ENCODE data around the gene ZNF335.

The ZNF335 gene, protein sequence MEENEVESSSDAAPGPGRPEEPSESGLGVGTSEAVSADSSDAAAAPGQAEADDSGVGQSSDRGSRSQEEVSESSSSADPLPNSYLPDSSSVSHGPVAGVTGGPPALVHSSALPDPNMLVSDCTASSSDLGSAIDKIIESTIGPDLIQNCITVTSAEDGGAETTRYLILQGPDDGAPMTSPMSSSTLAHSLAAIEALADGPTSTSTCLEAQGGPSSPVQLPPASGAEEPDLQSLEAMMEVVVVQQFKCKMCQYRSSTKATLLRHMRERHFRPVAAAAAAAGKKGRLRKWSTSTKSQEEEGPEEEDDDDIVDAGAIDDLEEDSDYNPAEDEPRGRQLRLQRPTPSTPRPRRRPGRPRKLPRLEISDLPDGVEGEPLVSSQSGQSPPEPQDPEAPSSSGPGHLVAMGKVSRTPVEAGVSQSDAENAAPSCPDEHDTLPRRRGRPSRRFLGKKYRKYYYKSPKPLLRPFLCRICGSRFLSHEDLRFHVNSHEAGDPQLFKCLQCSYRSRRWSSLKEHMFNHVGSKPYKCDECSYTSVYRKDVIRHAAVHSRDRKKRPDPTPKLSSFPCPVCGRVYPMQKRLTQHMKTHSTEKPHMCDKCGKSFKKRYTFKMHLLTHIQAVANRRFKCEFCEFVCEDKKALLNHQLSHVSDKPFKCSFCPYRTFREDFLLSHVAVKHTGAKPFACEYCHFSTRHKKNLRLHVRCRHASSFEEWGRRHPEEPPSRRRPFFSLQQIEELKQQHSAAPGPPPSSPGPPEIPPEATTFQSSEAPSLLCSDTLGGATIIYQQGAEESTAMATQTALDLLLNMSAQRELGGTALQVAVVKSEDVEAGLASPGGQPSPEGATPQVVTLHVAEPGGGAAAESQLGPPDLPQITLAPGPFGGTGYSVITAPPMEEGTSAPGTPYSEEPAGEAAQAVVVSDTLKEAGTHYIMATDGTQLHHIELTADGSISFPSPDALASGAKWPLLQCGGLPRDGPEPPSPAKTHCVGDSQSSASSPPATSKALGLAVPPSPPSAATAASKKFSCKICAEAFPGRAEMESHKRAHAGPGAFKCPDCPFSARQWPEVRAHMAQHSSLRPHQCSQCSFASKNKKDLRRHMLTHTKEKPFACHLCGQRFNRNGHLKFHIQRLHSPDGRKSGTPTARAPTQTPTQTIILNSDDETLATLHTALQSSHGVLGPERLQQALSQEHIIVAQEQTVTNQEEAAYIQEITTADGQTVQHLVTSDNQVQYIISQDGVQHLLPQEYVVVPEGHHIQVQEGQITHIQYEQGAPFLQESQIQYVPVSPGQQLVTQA (N-terminal part only)

DNA sequence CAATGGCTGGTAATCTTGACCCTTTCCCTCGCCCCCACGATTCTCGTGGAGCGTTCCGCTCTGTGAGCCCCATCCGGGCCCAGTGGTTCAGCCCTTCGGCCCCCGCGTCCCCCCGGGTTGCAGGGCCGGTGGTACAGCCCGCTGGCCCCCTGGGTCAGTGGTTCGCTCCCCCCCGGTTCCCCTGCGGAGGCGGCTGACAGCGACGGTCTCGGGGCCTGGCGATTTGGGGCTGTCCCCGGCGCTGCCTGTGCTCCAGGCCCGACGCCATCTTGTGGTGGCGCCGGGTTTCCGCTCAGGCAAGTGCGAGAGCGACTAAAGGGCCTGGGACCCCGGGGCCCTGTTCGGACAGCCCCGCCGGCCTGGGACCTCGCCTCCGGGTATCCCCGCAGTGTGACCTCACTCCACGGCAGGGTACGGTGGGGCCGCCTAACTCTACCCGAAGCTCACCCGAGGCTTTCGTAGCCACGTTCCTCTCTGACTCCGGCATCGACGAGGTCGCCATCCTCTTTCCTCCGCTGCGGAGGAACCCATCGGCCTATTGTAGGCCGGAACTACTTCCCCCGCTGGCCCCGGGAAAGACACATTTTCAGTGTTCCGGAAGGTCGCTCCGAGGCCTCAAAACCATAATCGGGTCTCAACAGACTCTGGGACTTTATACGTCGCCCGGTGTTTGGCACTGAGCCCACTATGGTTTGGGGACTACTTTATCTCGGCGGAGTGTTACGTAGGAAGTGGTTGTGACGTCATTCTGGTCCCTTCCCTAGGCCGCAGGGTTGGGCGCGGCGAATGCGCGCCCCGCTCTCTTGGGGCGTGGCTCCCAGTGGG, at the start of gene ZNF335:
Gene ZNF335, minus strand, starts transcription at position 529 of the 825 bp plus-strand sequence. CDS start 793 bp downstream, outside the sequence.
- peak; percentile 98 for DNase-seq (ENCODE audit: low read depth)
- Histone ChIP-seq H3K27me3 (replicated peaks; ENCODE audit: control insufficient read depth, insufficient read depth, low read length) (no peaks in the 10 kb centered on the region), H3K9ac (ENCODE audit: low read length) (peak within 1 kb of the TSS; percentile 98), H3K9me3 (ENCODE audit: control insufficient read depth, low read length) (no peaks in the 10 kb centered on the region), H3K4me3 (ENCODE audit: low read length) (peak within 1 kb of the TSS; percentile 93), H3K36me3 (ENCODE audit: control insufficient read depth, insufficient read depth, low read length, severe bottlenecking) (peaks cover 17% of the 10 kb centered on the region), H3K4me1 (ENCODE audit: control insufficient read depth, insufficient read depth, low read length) (peaks cover 35% of the 10 kb centered on the region)

DNA sequence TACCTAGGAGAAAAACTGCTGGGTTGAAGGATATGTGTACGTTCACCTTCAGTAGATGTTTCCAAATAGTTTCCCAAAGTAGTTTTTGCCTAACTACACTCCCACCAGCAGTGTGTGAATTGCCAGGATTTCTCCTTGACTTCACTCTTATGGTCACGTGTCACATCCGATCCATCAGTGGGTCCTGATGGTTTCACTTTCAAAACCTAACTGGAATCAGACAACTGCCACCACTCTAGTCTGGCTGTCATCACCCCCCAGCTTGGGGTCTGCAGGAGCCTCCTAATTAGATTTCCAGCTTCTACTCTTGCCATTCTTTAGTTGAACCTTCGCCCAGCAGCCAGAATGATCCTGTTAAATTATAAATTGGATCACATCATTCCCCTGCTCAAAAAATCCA, 48.6 kb upstream of the ZNF335 start:
- H3K4me1 ChIP-seq (ENCODE audit: control insufficient read depth, insufficient read depth, low read length): no peaks in the 10 kb centered on the region
- H3K9ac ChIP-seq (ENCODE audit: low read length): no peak overlapping the region
- H3K27me3 ChIP-seq (replicated peaks; ENCODE audit: control insufficient read depth, insufficient read depth, low read length): peaks cover 66% of the 10 kb centered on the region
- H3K4me3 ChIP-seq (ENCODE audit: low read length): no peak overlapping the region
- no peaks in the 10 kb centered on the region for H3K9me3 ChIP-seq (ENCODE audit: control insufficient read depth, low read length)
- no peak for DNase-seq (ENCODE audit: low read depth)
- no peaks in the 10 kb centered on the region for H3K36me3 ChIP-seq (ENCODE audit: control insufficient read depth, insufficient read depth, low read length, severe bottlenecking)

DNA sequence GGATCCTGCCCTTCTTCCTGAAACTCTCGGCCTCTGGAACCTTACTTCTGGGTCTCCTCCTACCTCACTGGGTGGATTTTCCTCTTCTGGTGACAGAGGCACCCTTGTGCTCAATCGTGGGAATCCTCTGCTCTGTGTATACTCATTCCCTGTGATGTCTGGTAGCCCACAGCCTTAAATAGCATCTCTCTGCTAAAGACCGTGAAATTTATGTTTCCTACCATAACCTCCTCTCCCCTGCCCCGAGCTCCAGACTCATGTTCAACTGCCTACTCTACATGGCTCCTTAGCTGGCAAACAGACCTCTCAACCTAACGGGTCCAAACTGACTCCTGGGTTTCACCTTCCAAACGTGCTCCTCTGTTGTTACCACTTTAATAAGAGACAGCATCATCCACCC, 46.6 kb upstream of the ZNF335 start:
- no peak for DNase-seq (ENCODE audit: low read depth)
- Histone ChIP-seq H3K36me3 (ENCODE audit: control insufficient read depth, insufficient read depth, low read length, severe bottlenecking) (no peaks in the 10 kb centered on the region), H3K9ac (ENCODE audit: low read length) (no peak overlapping the region), H3K27me3 (replicated peaks; ENCODE audit: control insufficient read depth, insufficient read depth, low read length) (peaks cover 61% of the 10 kb centered on the region), H3K4me1 (ENCODE audit: control insufficient read depth, insufficient read depth, low read length) (no peaks in the 10 kb centered on the region), H3K4me3 (ENCODE audit: low read length) (no peak overlapping the region), H3K9me3 (ENCODE audit: control insufficient read depth, low read length) (no peaks in the 10 kb centered on the region)

DNA sequence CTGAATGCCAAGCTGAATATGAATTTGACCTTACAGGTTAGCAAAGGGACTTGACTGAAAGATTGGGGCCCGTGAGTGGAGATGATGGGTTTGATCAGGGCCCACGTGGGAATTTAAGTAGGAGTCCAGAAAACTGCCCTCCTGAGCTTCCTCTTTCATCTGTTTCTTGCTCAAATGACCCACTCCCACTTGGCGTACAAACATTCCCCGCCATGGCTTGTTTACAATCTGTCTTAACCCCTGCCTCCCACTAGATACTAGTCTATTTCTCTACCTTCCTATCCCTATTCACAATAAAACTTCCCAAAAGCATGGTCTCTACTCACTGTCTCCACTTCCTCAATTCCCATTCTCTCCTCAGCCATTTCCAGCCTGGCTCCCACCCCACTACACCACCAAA, 46.1 kb upstream of the ZNF335 start:
- no peak overlapping the region for H3K4me3 ChIP-seq (ENCODE audit: low read length)
- peaks cover 61% of the 10 kb centered on the region for H3K27me3 ChIP-seq (replicated peaks; ENCODE audit: control insufficient read depth, insufficient read depth, low read length)
- no peak for DNase-seq (ENCODE audit: low read depth)
- H3K4me1 ChIP-seq (ENCODE audit: control insufficient read depth, insufficient read depth, low read length): no peaks in the 10 kb centered on the region
- H3K36me3 ChIP-seq (ENCODE audit: control insufficient read depth, insufficient read depth, low read length, severe bottlenecking): no peaks in the 10 kb centered on the region
- H3K9ac ChIP-seq (ENCODE audit: low read length): no peak overlapping the region
- no peaks in the 10 kb centered on the region for H3K9me3 ChIP-seq (ENCODE audit: control insufficient read depth, low read length)

DNA sequence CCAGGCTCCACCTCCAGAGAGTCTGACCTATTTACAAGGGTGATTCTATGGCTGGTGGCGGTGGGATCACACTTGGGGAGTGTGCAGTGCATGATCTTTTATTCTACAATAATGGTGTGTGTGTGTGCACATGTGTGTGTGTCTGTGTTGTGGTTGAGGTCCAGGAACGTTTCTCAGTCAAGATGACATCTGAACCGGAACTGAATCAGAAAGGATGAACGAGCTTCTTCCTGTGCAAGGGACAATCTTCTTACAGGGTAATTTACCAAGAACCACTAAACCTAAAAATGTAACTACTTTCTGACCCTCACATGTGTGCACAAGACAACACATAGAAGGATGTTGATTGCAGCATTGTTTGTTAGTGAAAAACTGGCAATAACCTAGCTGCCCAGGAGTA, 45.3 kb upstream of the ZNF335 start:
- Histone ChIP-seq H3K4me3 (ENCODE audit: low read length) (no peak overlapping the region), H3K27me3 (replicated peaks; ENCODE audit: control insufficient read depth, insufficient read depth, low read length) (peaks cover 67% of the 10 kb centered on the region)

DNA sequence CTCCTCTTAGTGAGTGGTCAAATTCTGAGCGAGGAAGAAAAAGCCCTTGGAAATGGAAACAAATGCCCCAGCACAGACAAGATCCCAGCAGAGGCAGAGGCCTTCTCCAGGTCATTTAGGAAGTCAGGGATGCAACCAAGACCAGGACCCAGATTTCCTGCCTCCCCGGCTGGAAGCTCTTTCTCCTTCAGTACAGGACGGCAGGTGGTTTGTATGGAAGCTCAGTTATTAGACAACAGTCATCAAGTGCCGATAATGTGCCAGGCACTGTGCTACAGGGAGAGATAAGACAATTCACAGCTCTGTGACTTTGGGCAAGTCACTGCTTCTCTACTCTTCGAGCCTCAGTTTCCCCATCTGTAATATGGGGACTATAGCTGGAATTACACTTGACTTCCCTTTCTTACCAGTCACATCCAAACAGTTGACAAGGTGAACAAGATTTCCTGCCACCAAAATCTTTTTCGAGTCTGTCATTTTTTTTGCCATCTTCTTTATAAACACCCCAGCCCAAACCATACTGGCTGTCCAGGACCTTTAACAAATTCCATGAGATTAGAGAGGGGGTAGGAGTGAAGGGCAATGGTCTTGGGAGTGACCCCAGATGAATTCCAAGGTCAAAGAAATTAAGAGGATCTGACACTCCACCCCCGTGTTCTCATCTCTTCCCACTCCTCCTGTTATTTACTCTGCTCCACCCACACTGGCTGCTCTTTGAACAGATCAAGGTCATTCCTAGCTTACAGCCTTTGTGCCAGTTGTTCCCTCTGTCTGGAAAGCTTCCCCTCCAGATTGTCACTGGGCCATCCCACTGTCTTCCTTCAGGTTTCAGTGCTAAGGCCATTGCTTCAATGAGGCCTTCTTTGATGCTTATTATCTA, 42.8 kb upstream of the ZNF335 start:
- Histone ChIP-seq H3K9me3 (ENCODE audit: control insufficient read depth, low read length) (no peaks in the 10 kb centered on the region), H3K27me3 (replicated peaks; ENCODE audit: control insufficient read depth, insufficient read depth, low read length) (peaks cover 80% of the 10 kb centered on the region), H3K4me1 (ENCODE audit: control insufficient read depth, insufficient read depth, low read length) (peaks cover 5% of the 10 kb centered on the region), H3K9ac (ENCODE audit: low read length) (no peak overlapping the region), H3K4me3 (ENCODE audit: low read length) (no peak overlapping the region), H3K36me3 (ENCODE audit: control insufficient read depth, insufficient read depth, low read length, severe bottlenecking) (no peaks in the 10 kb centered on the region)
- no peak for DNase-seq (ENCODE audit: low read depth)

More for the DNA sequence above, 45.3 kb upstream of the ZNF335 start:
- DNase-seq (ENCODE audit: low read depth): no peak
- Histone ChIP-seq H3K9me3 (ENCODE audit: control insufficient read depth, low read length) (no peaks in the 10 kb centered on the region), H3K9ac (ENCODE audit: low read length) (no peak overlapping the region), H3K36me3 (ENCODE audit: control insufficient read depth, insufficient read depth, low read length, severe bottlenecking) (no peaks in the 10 kb centered on the region), H3K4me1 (ENCODE audit: control insufficient read depth, insufficient read depth, low read length) (no peaks in the 10 kb centered on the region)

DNA sequence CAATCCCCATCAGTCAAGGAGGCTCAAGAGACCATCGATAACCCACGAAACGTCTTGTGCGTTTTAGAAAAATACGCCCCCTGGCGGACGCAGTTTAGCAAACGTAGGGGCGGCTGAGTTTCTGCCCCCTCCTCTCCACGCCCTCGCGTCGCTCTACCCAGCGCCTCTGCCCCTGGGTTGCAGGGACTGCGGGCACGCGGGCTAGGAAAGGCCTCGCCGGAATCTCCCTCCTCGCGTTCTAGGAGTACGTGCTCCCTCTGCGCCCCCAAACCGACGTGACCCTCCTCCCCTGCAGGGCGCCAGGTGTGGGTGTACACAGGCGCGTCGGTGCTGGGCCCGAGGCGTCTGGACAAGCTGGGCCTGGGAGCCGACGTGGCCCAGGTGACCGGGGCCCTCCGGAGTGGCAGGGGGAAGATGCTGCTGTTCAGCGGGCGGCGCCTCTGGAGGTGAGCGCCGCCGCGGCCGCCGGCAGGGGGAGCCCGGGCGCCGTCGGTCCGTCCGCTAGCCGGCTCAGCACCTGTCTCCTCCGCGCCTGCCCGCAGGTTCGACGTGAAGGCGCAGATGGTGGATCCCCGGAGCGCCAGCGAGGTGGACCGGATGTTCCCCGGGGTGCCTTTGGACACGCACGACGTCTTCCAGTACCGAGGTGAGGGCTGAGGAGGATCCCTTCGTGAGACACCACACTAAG, 42.0 kb upstream of the ZNF335 start:
- H3K27me3 ChIP-seq (replicated peaks; ENCODE audit: control insufficient read depth, insufficient read depth, low read length): peaks cover 88% of the 10 kb centered on the region
- no peak overlapping the region for H3K4me3 ChIP-seq (ENCODE audit: low read length)
- no peak overlapping the region for H3K9ac ChIP-seq (ENCODE audit: low read length)
- no peaks in the 10 kb centered on the region for H3K36me3 ChIP-seq (ENCODE audit: control insufficient read depth, insufficient read depth, low read length, severe bottlenecking)
- H3K9me3 ChIP-seq (ENCODE audit: control insufficient read depth, low read length): no peaks in the 10 kb centered on the region
- peak; percentile 66 for DNase-seq (ENCODE audit: low read depth)
- peaks cover 5% of the 10 kb centered on the region for H3K4me1 ChIP-seq (ENCODE audit: control insufficient read depth, insufficient read depth, low read length)

DNA sequence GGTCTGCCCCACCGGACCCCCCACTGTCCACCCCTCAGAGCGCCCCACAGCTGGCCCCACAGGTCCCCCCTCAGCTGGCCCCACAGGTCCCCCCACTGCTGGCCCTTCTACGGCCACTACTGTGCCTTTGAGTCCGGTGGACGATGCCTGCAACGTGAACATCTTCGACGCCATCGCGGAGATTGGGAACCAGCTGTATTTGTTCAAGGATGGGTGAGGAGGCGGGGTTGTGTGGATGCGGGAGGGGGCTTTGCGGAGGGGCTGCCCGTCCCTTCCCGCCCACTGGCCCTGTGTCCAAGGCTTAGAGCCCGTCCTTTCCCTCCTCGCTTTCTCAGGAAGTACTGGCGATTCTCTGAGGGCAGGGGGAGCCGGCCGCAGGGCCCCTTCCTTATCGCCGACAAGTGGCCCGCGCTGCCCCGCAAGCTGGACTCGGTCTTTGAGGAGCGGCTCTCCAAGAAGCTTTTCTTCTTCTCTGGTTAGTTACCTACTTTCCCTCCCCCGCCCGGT, 41.4 kb upstream of the ZNF335 start:
- Histone ChIP-seq H3K27me3 (replicated peaks; ENCODE audit: control insufficient read depth, insufficient read depth, low read length) (peaks cover 89% of the 10 kb centered on the region), H3K4me3 (ENCODE audit: low read length) (no peak overlapping the region), H3K36me3 (ENCODE audit: control insufficient read depth, insufficient read depth, low read length, severe bottlenecking) (no peaks in the 10 kb centered on the region), H3K9ac (ENCODE audit: low read length) (no peak overlapping the region), H3K9me3 (ENCODE audit: control insufficient read depth, low read length) (no peaks in the 10 kb centered on the region), H3K4me1 (ENCODE audit: control insufficient read depth, insufficient read depth, low read length) (peaks cover 5% of the 10 kb centered on the region)
- no peak for DNase-seq (ENCODE audit: low read depth)

DNA sequence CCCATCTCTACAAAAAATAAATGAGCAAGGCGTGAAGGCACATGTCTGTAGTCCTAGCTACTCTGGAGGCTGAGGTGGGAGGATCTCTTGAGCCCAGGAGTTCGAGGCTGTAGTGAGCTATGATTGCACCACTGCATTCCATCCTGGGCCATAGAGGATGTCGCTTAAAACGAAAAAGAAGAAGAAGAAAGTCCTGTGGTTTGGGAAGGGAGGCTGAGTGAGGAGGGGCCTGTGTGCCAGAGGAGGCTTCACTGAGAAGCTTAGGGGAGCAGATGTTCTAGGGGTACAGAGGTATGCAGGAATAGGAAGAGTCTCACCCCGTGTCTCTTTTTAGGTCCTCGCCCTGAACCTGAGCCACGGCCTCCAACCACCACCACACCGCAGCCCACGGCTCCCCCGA, 40.9 kb upstream of the ZNF335 start:
- no peak for DNase-seq (ENCODE audit: low read depth)
- Histone ChIP-seq H3K9ac (ENCODE audit: low read length) (no peak overlapping the region), H3K36me3 (ENCODE audit: control insufficient read depth, insufficient read depth, low read length, severe bottlenecking) (no peaks in the 10 kb centered on the region), H3K27me3 (replicated peaks; ENCODE audit: control insufficient read depth, insufficient read depth, low read length) (peaks cover 88% of the 10 kb centered on the region), H3K9me3 (ENCODE audit: control insufficient read depth, low read length) (no peaks in the 10 kb centered on the region), H3K4me3 (ENCODE audit: low read length) (no peak overlapping the region), H3K4me1 (ENCODE audit: control insufficient read depth, insufficient read depth, low read length) (peaks cover 5% of the 10 kb centered on the region)

Measured in adipocyte (in vitro differentiated cells).